ENCODE measurements around the gene PGM2. TPM values are rescaled to one million over a fixed set of nuclear protein-coding genes. Genes with fewer than 3 reads are reported as not detected.

The PGM2 gene
- total RNA-seq, 1 donor from 2014 or later: 7.1 TPM

DNA sequence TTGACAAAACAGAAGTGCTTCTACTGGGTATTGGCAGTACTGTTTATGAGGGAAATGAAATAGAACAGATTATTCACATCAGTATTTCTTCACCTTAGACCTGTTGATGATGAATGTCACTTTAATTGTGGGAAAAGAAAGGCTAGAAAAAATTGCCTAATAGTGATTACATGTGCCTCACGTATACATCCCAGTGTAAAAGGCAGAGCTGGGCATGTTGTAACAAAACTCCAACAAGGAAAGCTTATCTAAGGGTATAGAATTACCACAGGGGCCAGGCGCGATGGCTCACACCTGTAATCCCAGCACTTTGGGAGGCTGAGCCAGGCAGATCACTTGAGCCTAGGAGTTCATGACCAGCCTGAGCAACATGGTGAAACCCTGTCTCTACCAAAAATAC is 4.2 kb downstream of the PGM2 start:
- Histone ChIP-seq H3K4me1 (peaks cover 2 to 16% of the 10 kb centered on the region in 2 donors), H3K27ac (no peak overlapping the region), H3K36me3 (peaks cover 22 to 49% of the 10 kb centered on the region in 2 donors), H3K27me3 (no peaks in the 10 kb centered on the region), H3K9me3 (no peaks in the 10 kb centered on the region), H3K4me3 (no peak overlapping the region)
- TF ChIP-seq, protein P1, sequence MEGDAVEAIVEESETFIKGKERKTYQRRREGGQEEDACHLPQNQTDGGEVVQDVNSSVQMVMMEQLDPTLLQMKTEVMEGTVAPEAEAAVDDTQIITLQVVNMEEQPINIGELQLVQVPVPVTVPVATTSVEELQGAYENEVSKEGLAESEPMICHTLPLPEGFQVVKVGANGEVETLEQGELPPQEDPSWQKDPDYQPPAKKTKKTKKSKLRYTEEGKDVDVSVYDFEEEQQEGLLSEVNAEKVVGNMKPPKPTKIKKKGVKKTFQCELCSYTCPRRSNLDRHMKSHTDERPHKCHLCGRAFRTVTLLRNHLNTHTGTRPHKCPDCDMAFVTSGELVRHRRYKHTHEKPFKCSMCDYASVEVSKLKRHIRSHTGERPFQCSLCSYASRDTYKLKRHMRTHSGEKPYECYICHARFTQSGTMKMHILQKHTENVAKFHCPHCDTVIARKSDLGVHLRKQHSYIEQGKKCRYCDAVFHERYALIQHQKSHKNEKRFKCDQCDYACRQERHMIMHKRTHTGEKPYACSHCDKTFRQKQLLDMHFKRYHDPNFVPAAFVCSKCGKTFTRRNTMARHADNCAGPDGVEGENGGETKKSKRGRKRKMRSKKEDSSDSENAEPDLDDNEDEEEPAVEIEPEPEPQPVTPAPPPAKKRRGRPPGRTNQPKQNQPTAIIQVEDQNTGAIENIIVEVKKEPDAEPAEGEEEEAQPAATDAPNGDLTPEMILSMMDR (IDR thresholded peaks at IDR 0.05): no peak
- DNase-seq (ENCODE audit: low spot score in 2 of 2): no peak
- intact Hi-C loops (cut with DNase I): no loop called here

DNA sequence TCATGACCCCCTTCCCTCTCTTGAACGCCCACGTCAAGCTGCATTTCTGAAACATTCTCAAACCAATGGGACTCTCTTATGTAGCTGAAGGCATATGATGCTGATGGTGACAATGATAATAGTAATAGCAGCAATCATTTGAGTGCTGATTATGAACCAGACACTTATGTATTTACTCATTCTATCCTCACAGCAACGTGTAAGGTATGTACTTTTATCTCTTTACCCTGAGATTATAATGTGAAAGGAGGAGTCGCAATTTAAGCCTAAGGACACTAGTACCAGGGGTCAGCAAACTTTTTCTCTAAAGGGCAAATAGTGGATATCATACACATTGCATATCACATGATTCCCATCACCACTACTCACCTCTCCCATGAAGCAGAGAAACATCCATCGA is 8.5 kb downstream of the PGM2 start:
- H3K4me1 ChIP-seq: no peaks in the 10 kb centered on the region
- peaks cover 28 to 59% of the 10 kb centered on the region in 2 donors for H3K36me3 ChIP-seq
- no peak overlapping the region for H3K4me3 ChIP-seq
- no peak for DNase-seq (ENCODE audit: low spot score in 2 of 2)
- H3K9me3 ChIP-seq: no peaks in the 10 kb centered on the region
- intact Hi-C loops (cut with DNase I): no loop called here
- TF ChIP-seq, protein P1 (IDR thresholded peaks at IDR 0.05): no peak
- no peaks in the 10 kb centered on the region for H3K27me3 ChIP-seq
- no peak overlapping the region for H3K27ac ChIP-seq

DNA sequence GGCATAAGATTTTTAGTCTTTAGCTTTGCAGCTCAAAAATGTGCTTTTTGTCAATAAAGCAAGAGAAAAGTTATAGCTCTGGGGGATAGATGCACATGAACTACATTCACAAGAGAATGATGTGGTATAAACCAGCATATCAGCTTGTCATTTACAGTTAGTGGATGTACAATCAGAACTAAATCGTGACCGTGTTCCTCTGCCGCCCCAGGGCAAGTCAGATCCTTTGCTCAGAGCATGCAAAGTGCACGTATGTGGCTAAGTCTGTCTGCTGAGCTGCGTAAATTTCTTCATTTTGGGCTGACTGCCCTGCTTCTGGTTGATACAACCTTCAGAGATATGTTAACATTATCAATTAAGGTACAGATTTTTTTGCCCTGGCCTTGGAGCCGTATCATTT is 9.3 kb downstream of the PGM2 start:
- intact Hi-C loops (cut with DNase I): no loop called here
- H3K9me3 ChIP-seq: no peaks in the 10 kb centered on the region
- TF ChIP-seq, protein P1 (IDR thresholded peaks at IDR 0.05): no peak
- no peaks in the 10 kb centered on the region for H3K4me1 ChIP-seq
- no peak overlapping the region for H3K4me3 ChIP-seq
- no peak overlapping the region for H3K27ac ChIP-seq
- H3K27me3 ChIP-seq: no peaks in the 10 kb centered on the region
- no peak for DNase-seq (ENCODE audit: low spot score in 2 of 2)
- H3K36me3 ChIP-seq: peaks cover 27 to 59% of the 10 kb centered on the region in 2 donors

DNA sequence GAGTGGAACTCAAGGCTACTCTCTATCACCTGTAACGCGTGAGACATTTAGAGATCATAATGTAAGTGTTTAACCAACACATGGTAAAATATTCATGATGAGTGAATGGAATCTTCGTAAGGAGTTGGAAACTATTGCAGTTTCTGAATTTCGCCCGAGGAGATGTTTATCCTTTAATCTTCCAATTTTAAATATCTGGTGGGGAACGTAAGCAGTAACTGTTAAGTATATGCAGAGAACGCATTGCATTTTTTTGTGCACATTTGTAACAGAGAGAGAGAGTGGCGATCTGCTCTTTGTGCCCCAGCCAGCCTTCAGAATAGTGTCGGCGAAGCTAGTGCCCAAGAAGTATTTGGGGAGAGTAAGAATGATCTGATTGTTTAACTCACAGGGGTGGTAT is 9.8 kb downstream of the PGM2 start:
- Histone ChIP-seq H3K9me3 (no peaks in the 10 kb centered on the region), H3K4me1 (no peaks in the 10 kb centered on the region), H3K36me3 (peaks cover 26 to 58% of the 10 kb centered on the region in 2 donors), H3K27me3 (no peaks in the 10 kb centered on the region), H3K27ac (no peak overlapping the region), H3K4me3 (no peak overlapping the region)
- no peak for DNase-seq (ENCODE audit: low spot score in 2 of 2)
- intact Hi-C loops (cut with DNase I): no loop called here
- TF ChIP-seq, protein P1 (IDR thresholded peaks at IDR 0.05): no peak

DNA sequence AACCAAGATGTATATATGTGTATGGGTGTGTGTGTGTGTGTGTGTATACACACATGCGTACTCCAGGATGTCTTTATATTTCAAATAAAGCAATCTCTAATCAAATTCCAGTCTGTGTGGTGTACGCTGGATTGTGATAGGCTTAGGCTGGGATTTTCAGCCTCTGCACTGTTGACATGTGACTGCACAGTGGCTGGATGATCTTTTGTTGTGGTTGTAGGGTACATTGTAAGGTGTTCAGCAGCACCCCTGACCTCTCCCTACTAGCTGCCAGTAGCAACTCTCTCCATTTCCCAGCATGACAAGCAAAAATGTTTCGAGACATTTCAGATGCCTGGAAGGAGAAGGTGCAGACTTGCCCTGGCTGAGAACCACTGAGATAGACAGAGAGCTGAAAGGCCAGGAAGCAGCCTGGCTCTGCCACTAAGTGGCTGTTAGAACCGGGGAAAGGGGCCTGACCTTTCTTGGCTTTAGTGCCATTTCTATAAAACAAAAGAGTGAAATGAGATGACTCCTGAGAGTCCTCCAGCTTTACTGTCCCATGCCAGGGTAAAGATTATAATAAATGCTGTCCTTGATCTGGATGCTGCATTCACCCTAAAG is 10.5 kb downstream of the PGM2 start:
- H3K36me3 ChIP-seq: peaks cover 26 to 56% of the 10 kb centered on the region in 2 donors
- TF ChIP-seq, protein P1 (IDR thresholded peaks at IDR 0.05): no peak
- intact Hi-C loops (cut with DNase I): no loop called here

DNA sequence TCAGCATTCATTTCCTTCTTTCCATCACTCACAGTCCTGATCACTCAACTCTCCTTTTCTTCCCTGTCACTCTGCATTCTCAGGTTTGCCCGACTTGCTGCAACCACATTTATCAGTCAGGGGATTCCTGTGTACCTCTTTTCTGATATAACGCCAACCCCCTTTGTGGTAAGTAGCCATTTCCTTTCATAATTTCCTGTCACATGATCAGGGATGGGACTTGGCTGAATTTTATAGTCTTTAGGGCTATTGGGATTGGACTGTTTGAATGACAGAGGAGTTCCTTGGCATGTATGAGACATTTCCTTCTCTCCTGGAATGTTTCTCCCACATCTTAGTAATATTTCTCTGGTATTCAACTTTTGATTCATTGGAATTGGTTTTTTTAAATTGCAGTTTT is 11.0 kb downstream of the PGM2 start:
- intact Hi-C loops (cut with DNase I): no loop called here
- Histone ChIP-seq H3K27ac (peak overlapping the region; percentile 2 to 38), H3K4me3 (no peak overlapping the region), H3K27me3 (no peaks in the 10 kb centered on the region), H3K4me1 (no peaks in the 10 kb centered on the region), H3K36me3 (peaks cover 26 to 51% of the 10 kb centered on the region in 2 donors), H3K9me3 (no peaks in the 10 kb centered on the region)
- TF ChIP-seq, protein P1 (IDR thresholded peaks at IDR 0.05): no peak
- DNase-seq (ENCODE audit: low spot score in 2 of 2): no peak

More for the DNA sequence above, 10.5 kb downstream of the PGM2 start:
- Histone ChIP-seq H3K4me1 (no peaks in the 10 kb centered on the region), H3K27ac (peak overlapping the region; percentile 2 to 38), H3K27me3 (no peaks in the 10 kb centered on the region), H3K4me3 (no peak overlapping the region), H3K9me3 (no peaks in the 10 kb centered on the region)
- no peak for DNase-seq (ENCODE audit: low spot score in 2 of 2)
